ENCODE data around the gene ERN1.

Gene ERN1

DNA sequence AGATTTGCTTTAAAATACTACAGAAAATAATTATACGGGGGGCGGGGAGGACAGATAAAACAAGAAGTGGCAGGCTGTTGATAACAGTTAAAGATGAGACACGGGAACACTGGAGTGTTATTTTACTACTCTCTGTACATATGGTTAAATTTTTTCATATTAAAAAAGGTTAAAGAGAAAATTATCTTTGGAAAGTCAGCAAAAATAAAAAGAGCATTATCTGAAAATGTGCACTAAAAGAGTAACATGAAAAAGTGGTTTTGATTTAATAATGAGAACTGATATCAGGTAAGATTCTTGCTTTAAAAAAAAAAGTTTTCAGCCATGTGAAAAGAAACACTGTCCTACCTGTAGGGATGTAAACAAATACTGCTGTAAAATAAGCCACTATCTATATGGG, 46.9 kb downstream of the ERN1 start:
- DNase-seq: no peak

DNA sequence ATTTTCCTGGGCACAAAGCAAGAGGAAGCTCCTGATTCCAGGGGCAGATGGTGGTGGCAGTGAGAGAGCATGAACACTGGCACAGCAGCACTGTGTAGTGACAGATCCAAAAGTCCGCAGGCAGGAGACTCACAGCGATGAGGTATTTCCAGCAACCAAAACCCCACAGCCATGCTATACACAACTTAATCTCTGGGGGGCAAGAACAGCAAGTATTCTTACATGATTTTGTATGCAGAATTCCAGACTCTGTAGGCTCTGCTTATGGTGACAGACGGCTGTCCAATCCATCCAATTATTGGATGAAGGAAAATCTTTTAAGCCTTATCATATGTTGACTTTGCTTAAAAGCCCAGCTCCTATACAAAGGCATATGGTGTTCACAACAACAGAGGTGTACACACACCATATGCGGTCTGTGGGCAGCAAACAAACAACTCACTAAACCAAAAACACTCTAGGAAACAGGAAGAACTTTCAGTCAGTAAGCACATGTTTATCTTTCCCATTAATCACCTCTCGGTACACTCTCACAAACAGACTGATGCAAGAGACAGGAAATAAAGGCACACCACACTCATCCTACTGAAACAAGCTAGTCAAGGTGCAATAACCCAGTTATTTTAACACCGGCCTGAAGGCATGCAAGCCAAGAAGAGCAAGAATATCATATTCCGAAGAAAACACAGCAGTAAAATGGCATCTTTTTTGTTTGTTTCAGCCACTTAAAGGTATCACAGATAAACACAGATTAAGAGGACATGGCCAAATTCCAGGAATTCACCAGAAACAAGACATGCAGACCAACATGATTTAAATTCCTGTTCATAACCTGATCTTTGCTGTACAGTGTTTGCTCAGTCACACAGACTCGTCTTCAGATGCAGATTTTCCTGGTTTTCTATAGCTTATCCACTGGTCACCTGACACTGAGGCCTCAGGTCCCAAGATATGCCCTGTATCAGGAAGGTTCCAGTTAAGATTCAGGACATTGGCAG, 47.8 kb downstream of the ERN1 start:
- peak; percentile 54 for DNase-seq

DNA sequence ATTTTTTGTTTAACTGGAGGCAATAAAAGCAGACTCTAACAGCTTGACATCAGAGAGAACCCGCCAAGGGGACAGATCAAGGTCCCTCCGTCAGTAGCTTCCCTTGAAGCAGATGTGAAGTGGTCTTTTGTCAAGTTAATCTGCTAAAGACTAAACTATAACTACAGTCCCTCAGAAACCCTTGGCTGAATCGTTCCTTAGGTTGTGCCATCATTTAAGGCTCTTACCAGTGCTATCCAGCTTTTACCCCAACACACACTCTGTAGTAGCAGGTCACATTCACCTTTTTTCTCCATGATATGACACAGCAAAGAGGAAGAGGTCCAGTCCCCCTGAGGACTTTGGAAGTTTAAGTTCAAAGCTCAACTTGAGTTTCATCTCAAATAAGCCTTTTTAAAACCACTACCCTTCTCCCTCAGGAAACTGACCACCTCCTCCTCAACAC, 49.7 kb downstream of the ERN1 start:
- DNase-seq: no peak

DNA sequence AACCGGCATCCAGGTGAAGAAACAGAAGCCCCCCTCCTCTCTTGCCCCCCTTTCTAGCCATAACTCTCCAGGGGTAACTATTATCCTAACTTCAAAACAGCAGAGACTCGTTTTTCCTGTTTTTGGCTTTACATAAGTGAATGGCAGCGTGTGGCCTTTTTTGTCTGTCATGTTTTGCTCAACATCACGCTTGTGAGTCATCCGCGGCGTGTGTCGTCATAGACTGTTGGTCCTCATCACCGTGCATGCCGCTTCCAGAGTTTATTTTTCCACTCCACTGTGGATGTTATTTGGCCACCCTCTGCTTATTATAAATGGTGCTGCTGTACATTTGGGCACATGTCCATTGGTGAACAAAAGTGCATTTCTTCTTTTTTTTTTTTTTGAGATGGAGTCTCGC, 52.6 kb downstream of the ERN1 start:
- DNase-seq: no peak

DNA sequence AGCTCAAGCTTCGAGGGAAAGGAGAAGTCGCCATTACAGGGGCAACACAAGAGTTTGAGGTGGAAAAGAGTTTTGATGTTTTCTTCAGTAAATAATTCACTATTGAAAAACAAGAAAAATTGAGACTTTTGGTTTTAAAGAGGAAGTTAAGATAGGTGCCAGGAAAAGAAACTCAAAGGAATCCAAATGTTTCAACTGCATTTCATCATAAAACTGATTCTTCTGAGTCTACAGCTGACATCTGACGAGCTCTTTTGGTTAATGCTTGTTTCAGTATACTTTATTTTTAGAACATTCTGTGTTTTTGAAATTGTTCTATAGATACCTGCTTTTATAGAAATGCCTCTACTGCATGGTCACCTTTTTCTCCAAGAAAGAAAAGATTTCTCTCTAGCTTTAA, 54.0 kb downstream of the ERN1 start:
- DNase-seq: no peak

DNA sequence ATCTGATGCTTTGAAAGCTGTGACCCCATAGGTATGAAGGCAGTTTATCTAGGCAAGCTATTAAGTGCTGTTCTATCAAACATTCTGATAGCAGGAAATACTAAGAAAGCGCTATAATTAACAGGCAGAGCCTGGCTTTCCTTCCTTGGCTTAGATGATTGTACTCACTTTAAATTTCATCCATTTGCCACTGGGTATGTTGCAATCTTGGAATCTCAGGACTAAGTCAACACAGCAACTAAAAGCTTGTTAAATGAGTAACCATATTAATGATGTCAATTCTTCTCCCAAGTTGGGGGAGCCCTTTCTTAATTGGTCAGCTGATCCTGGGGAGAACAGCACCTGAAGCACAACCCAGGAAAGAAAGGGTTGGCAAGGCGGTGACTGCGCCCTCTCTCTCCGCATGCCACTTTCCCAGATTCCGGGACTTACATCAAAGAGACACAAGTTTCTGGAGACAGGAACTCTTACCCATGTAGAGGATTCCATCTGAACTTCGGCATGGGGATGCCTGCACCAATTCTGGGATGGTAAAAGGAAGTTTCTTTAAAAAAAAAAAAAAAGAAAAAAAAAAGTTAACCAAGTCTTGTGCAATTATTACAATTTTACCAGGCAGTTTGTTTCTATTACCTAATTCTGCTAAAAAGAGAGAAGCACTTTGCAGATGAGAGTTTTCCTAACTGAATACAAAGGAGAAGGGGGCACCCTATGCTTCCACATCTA, 55.1 kb downstream of the ERN1 start:
- DNase-seq: no peak

DNA sequence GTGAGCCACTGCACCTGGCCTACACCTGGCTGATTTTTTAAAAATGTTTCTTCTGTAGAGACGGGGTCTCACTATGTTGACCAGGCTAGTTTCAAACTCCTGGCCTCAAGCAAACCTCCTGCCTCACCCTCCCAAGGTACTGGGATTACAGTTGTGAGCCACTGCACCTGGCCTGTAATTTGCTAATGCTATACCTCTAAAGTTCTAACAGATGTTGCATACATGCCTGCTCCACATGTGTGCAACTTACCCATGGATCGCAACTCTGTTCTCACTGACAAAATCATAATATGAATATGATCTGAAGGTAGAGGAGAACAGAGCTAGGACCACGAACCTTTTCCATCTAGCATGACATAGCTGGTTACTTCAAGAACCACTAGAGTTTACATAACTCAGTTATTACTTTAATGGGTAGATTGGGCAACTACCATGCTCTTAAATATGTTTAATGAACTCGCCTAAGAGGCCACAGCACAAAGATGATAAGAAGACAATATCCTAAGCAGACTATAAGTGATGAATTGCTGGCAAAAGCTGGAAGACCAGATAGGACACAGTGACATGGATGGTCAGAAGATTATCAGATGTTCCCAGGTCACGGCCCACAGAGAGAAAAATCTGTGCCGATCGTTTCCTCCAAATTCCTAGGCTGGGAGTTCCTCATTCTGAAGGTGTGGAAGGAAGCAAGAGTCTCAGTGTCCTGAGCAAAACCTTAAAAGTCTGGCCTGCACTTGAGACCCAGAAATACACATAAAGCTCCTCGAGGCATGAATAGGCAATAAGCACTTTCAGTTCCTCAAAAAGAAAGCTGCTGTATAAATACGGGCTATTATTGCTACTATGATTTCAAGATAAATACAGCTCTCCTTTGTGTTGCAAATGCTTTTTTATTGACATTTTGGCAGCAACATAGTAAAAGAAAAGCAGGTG, 55.9 kb downstream of the ERN1 start:
- peak; percentile 16 for DNase-seq

DNA sequence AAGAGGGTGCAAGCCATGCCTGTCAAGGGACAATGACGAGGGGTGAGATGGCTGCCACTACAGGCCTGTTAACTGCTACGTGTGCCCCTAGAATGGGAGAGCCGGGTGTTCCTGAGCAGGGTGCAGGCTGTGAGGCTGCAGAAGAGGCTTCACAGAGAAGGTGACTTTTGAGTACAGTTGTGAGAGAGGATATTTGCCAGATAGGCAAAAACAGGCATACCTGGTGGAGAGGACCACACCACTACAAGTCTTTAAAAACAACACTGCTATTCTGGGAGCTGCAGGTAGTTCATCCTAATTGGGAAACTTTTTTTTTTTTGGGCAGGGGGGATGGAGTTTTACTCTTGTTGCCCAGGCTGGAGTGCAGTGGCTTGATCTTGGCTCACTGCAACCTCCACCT, 58.8 kb downstream of the ERN1 start:
- DNase-seq: no peak

DNA sequence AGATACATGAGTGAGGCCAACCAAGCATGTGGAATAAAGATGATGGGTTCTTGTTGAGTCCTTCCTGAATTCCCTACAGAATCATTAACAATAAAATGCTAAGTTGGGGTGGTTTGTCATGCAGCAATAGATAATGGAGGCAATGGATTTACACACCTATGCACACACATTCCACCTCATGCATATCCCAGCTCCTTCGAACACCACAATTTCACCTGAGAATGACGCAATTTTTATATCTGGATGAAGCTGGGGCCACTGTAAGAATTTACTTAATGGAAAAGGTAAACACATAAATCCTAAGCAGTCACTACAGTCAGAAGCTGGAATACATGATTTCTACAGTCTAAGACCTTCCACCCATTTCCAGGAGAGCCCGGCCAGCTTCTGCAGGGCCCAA, 59.7 kb downstream of the ERN1 start:
- DNase-seq: no peak

DNA sequence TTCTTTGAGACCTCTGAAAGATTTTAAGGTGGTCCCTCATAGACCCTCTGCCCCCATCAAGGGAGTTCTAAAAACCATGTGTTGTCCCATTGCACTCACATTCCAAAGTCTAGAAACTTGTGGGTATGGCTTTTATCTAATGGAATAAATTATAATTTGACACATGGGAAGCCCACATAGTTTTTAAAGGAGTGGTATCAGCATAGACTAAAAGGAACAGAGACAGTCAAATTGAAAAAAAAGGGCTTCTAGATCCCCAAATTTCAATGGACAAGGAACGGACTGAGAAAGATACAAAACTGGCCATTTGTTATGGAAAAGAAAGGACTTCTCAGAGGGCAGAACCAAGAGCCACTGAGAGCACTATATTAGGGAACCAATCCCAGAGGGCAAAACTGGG, 60.8 kb downstream of the ERN1 start:
- DNase-seq: no peak

DNA sequence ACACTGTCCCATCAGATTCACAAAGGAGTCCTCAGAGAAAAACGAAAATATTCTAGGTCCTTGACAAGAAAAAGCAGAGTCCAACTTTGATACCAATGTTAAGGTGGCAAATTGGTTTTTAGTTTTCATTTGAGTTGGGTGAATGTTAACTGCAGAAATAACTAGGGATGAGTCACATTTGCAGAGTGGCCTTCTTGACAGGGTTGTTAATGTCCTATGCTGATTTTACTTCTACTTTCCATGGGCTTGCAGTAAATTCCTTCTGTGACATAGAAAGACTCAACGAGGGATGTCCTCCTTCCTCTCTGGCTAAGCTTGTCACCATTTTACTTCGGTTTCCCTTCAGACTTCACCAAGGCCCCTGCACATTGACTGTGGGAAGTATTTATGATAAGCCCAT, 62.3 kb downstream of the ERN1 start:
- no peak for DNase-seq

DNA sequence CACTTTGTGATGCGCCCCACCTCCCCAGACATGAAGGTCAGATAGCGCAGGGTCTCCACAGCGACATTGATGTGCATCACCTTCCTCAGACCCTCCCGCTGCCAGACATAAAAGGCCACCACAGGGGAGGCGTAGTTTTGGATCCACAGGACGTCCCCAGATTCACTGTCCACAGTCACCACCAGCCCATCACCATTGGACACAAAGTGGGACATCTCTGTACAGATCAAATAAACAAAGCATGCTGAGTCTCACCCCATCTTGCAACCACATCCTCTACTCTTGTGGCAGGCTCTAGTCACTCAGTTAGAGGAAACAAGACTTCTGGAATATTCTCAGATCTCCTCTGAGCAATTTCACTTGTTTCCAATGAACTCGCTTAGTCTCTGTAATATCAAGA, 63.2 kb downstream of the ERN1 start:
- no peak for DNase-seq

DNA sequence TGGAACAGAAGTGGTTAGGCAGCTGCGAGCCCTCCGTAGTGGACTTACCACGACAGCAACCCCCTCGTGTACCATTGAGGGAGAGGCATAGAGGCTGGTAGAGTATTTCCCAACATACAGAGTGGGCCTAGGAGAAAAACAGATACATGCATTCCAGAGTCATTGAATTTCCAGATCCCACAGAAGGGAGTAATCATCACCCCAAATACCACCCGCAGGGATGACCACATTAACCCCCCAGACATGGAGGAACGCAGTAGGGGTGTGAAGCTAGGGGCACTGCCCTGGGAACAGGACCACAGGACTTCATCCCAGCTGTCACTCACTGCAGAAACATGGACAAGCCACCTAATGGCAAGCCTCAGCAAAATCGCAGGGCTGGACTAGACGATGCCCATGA, 64.8 kb downstream of the ERN1 start:
- DNase-seq: no peak

DNA sequence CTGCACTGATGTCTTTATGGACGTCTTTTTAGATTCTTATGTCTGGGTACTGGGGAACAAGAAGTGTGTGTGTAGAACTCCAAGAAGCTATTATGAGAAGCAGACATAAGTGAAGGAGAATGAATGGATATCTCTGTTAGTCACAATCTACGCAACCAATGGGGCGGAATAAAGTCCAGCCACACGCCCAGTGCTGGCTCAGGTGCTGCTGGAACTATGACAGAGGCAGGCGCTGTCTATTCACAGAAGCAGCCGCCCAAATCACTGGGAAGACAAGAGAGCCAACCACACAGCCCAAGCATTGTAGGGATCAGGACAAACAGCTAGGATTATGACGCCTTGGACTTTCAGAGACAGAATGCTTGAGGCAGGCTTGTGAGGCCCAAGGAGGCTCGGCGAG, 65.6 kb downstream of the ERN1 start:
- no peak for DNase-seq

DNA sequence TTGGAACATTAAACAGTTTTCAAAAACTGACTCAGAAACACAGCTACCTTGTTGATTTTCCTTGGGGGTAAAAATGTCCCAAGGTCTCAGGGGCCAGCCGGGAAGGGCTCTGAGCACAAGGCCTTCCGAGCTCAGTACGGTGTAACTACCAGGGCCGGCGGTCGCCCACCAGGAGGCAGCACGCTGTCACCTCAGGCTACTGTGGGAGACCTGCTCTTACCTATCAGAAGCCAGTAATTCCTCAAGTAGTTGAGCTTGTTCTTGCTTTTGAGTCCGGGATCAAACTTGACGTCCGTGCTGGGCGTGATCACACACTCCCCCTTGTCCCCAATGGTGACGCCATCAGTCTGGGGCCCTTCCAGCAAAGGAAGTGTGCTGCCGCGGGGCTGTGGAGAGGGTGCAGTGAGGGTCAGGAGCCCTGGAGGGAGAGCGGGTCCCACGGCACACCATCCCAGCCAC, 66.1 kb downstream of the ERN1 start:
- peak; percentile 59 for DNase-seq

DNA sequence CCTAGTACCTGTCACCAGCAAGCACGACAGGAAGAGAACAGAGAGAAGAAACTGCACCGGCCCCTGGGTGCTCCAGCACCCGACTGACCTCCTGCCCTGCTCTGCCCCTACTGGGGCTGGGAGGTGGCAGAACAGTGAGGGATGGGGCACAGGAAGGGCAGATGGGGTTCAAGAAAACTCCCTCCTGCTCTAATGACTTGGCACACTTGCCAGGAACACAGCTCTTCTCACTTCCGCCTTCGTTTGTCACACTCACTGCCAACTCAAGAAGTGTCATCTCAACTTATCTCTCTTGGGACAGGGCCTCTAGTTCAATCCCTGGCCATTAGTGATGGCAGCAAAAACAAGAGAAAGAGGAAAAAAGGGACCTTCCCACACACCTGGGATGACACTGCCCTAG, 66.9 kb downstream of the ERN1 start:
- DNase-seq: no peak

DNA sequence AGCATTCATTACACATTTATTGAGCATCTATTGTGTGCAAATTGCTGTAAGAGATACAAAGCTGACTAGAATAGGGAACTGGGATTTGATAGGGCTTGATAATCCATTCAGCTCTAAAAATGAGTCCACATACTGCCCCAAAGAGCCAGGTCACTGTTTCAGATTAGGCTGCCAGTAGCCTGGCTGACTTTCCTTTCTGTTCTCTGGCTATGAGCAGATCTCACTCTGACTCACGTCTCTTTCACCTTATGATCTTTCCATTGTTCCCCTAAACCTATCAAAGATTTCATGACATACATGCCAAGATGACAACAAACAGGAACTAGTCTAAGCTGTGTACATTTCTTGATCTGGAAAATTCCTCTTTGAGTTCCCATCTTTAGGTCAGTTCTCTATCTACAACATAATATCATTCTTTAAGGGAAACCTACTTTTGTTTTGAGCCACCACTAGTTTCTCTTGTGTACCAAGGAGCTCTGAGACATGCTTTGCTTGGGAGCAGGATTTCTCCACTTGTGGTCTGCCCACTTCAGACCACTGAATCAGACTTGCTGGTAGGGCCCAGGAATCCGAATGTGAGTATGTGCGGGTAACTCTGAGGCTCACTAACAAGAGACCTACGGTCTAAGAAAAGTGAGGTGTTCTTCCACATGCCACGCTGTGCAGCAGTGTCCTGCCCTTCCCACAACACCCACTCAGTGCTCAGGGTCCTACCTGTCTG, 68.6 kb downstream of the ERN1 start:
- DNase-seq: no peak

DNA sequence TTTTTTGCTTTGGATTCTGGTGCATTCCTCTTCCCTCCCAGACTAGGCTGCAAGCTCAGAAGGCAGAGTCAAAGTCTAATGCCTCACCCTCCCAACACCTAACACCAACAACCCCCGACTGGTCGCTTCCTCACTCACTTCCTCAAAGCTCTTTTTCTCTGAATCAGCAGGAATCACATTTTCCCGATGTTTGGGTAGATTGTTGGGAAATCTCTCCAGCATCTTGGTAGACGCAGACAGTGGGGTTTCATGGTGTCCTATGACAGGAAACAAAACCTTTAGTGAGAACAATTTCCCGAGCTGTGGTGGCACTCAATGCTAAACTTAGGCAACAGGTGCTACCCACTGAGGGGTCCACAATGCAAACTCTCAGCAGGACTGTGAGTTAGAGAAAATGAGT, 69.6 kb downstream of the ERN1 start:
- DNase-seq: no peak

DNA sequence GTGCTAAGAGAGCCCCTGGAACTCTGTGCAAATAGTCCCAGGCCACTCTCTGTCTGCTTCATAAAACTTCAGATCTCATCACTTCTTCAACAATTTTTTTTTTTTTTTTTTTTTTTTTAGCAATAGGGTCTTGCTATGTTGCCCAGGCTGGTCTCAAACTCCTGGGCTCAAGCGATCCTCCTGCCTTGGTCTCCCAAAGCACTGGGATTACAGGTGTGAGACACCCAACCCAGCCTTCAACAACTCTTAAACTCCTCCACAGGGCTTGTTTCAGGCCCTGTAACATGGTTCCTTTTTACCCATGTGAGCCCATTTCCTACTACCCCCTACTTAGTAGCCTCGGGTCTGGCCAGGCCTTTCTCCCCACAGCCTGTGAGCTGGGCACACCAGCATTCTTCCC, 70.2 kb downstream of the ERN1 start:
- DNase-seq: no peak

DNA sequence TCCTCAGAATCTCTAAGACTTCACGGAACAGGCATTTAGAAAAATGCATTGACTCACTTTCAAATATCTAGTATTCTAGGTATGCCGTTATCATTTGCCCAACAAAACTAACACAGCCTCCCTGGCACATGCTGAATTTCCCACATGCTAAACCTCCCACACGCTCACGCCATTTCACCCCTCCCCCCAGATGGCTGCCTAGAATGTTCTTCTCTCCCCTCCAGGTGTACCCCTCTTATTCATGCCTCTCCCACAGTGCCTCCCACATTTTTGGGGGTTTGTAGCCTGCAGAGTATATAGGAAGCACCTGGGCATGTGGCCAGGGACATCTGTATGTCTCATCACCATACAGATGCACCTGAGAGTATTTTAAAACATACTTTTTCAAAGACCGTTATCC, 71.3 kb downstream of the ERN1 start:
- DNase-seq: no peak

DNA sequence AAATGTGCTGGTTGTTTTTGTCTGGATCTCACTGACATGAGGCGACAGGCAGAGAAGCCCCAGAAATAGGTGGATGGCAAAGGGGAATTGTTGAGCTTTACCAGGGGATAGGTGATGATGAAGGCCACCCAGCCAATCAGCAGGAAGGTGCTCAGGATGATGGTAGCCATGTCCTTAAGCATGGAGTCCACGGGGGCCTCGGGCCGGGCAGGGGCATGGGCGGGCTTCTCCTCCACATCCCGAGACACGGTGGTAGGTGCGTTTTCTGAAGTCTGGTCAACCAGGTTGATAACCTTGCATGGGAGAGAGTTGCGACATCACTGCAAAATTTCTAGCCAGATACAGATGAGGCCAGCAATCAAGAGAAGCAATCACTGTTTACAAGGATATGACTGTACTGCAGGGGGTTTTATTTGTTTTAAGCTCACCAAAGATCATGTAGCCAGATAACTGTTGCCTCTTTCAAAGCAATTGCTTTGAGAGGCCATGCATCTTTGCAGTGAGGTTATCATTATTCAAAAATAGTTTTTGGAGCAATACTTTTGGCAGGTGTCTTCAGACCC, 72.2 kb downstream of the ERN1 start:
- no peak for DNase-seq
